Measurements from ENCODE around the gene RGL2. TPM values are rescaled to one million over a fixed set of nuclear protein-coding genes. Genes with fewer than 3 reads are reported as not detected.

Gene RGL2
- total and polyA plus RNA-seq, 2 of the 13 experiments (the other 11 are each of a cell fraction or from before 2014, with no cell fraction given) = 22.9 to 47.4 TPM

DNA sequence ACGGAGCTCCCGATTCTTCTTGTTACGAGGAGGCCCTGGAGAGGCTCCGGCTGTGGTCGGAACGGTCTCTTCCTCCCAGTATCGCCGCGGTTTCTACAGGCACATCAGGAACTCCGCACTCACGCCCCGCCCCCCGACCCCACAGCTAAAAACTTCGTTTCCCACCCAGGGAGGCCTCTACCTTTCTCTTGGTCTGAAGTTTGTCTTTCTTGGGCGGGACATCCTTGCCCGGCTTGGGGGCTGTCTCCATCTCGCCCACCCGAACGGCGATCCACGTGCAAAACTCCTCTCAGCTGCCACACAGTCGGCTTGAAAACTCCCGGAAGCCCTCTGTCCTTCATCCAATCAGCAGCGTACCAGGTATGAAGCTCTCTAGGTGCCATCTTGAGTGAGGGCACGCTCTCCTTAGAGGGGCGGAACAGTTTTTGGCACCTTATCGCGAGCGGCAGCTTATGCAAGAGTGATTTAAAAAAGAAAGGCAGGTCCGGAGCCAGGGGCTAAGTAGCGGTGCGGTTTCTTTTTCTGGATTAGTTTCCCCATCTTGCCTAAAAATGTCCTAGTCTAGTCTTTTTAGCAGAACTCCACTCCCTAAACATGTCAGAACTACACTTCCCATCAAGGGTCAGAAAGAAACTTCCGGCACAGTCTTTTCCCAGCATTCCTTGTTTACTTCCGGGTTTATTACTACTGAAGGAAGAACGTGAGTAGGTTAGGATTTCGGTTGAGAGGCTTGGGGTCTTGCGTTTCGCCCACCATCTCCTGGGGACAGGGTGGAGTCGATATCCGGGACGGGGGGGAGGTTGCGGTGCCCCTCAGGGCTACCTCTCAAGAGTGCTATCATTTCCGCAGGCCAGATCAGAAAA lies 9.6 kb downstream of the RGL2 start, which contains the start of the genes PFDN6 and WDR46 (continued):
- TF ChIP-seq DRAP1 (CRISPR knock-in tag; IDR thresholded peaks at IDR 0.05) = no peak
- peak; percentile 83 for TF ChIP-seq ATF1 (CRISPR knock-in tag; IDR thresholded peaks at IDR 0.05)
- TF ChIP-seq SYNCRIP (IDR thresholded peaks at IDR 0.05; ENCODE audit: insufficient read depth, low read depth, low read length) = no peak
- no peak for TF ChIP-seq TRAFD1 (CRISPR knock-in tag; IDR thresholded peaks at IDR 0.05; ENCODE audit: borderline replicate concordance)
- no peak for TF ChIP-seq ZNF782 (CRISPR knock-in tag; IDR thresholded peaks at IDR 0.05; ENCODE audit: borderline replicate concordance)
- TF ChIP-seq HNRNPL (IDR thresholded peaks at IDR 0.05; ENCODE audit: low read depth, low read length) = no peak
- no peak for TF ChIP-seq ZNF513 (CRISPR knock-in tag; conservative IDR thresholded peaks at IDR 0.05)
- no peak for TF ChIP-seq IRX3 (CRISPR knock-in tag; IDR thresholded peaks at IDR 0.05; ENCODE audit: borderline replicate concordance, low read depth)
- TF ChIP-seq MYC (CRISPR knock-in tag; IDR thresholded peaks at IDR 0.05; ENCODE audit: borderline replicate concordance) = peak; percentile 85; the same call in 1 of the 2 replicates
- no peak; the same call in 1 of the 2 replicates for TF ChIP-seq ZNF136 (CRISPR knock-in tag; IDR thresholded peaks at IDR 0.05; ENCODE audit: low read depth)
- TF ChIP-seq, protein P1, sequence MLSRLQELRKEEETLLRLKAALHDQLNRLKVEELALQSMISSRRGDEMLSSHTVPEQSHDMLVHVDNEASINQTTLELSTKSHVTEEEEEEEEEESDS (CRISPR knock-in tag; IDR thresholded peaks at IDR 0.05; ENCODE audit: borderline replicate concordance) = no peak
- TF ChIP-seq ZNF788 (CRISPR knock-in tag; IDR thresholded peaks at IDR 0.05; ENCODE audit: borderline replicate concordance) = no peak
- no peak for TF ChIP-seq NFE2L1 (CRISPR knock-in tag; IDR thresholded peaks at IDR 0.05; ENCODE audit: borderline replicate concordance)
- TF ChIP-seq BCL6 (CRISPR knock-in tag; IDR thresholded peaks at IDR 0.05) = no peak
- peak; percentile 87 for TF ChIP-seq CHD2 (IDR thresholded peaks at IDR 0.05; ENCODE audit: low read depth, low read length)
- peak; percentile 16; the same call in 1 of the 2 replicates for TF ChIP-seq ZNF704 (CRISPR knock-in tag; IDR thresholded peaks at IDR 0.05; ENCODE audit: borderline replicate concordance)
- TF ChIP-seq TBX3 (IDR thresholded peaks at IDR 0.05; ENCODE audit: borderline replicate concordance) = peak; percentile 75
- 0 out of 2 replicates have a peak, but pooled peaks have one; percentile 66 for TF ChIP-seq ZNF724P (CRISPR knock-in tag; IDR thresholded peaks at IDR 0.05; ENCODE audit: borderline replicate concordance)
- no peak for TF ChIP-seq SMYD3 (CRISPR knock-in tag; IDR thresholded peaks at IDR 0.05)
- TF ChIP-seq ZNF652 (CRISPR knock-in tag; IDR thresholded peaks at IDR 0.05; ENCODE audit: borderline replicate concordance, low read depth) = no peak
- peak; percentile 95 for TF ChIP-seq FOXA3 (CRISPR knock-in tag; IDR thresholded peaks at IDR 0.05)
- no peak for TF ChIP-seq ESRRA (CRISPR knock-in tag; IDR thresholded peaks at IDR 0.05; ENCODE audit: low read depth)
- no peak for TF ChIP-seq SOX13 (IDR thresholded peaks at IDR 0.05)
- no peak for TF ChIP-seq SOX13 (CRISPR knock-in tag; conservative IDR thresholded peaks at IDR 0.05 in 1 of 2, IDR thresholded peaks at IDR 0.05 in 1 of 2)
- TF ChIP-seq NFE2 (CRISPR knock-in tag; IDR thresholded peaks at IDR 0.05) = no peak

Measured in HepG2 (cell line).